Esophagus (tissue), 2 donors: Measurements from ENCODE around the gene TEDDM1. TPM values are rescaled to one million over a fixed set of nuclear protein-coding genes. Genes with fewer than 3 reads are reported as not detected.

ENCODE experiments used
- H3K27ac ChIP-seq, 2 donors: one replicate each; pipeline ENCODE4 v1.5.1; 2013; ENCODE audit warnings: low read depth in 2 of 2, mild to moderate bottlenecking in 2 of 2, inconsistent platforms in 1 of 2, low read length in 1 of 2, moderate library complexity in 1 of 2
- H3K27me3 ChIP-seq, 2 donors: one replicate each; pipeline ENCODE4 v1.6.1; 2013; ENCODE audit warnings: low read length in 2 of 2, control low read depth in 1 of 2, mild to moderate bottlenecking in 1 of 2; ENCODE audit not compliant: insufficient read depth in 2 of 2, control insufficient read depth in 1 of 2
- H3K36me3 ChIP-seq, 2 donors: one replicate each; pipeline ENCODE4 v1.6.1; 2013; ENCODE audit warnings: low read length in 1 of 2; ENCODE audit not compliant: control insufficient read depth in 2 of 2, insufficient read depth in 2 of 2
- H3K4me1 ChIP-seq, 2 donors: one replicate each; pipeline ENCODE4 v1.6.1; 2013; ENCODE audit warnings: low read length in 1 of 2; ENCODE audit not compliant: control insufficient read depth in 2 of 2, insufficient read depth in 2 of 2
- H3K4me3 ChIP-seq, 2 donors: one replicate each; pipeline ENCODE4 v1.5.1; 2013; ENCODE audit warnings: low read length in 2 of 2, mild to moderate bottlenecking in 2 of 2, low read depth in 1 of 2, moderate library complexity in 1 of 2
- H3K9me3 ChIP-seq, 2 donors: one replicate each; pipeline ENCODE4 v1.6.1; 2013; ENCODE audit warnings: mild to moderate bottlenecking in 2 of 2, low read depth in 1 of 2, low read length in 1 of 2, moderate library complexity in 1 of 2; ENCODE audit not compliant: control insufficient read depth in 2 of 2, insufficient read depth in 1 of 2
- WGBS, 2 donors: extraction: QIAGEN DNeasy Blood & Tissue Kit; methylation state at CpG; one replicate each; pipeline ENCODE4 v1.1.7; 2013; 5-methylcytosine and 5-hydroxymethylcytosine counted together
- polyA plus RNA-seq, 2 donors: library from polyadenylated mRNA; stranded (reverse); fragments of 200-250 nt; gene quantifications; one replicate each; pipeline ENCODE4 v1.2.3, GENCODE V29; 2013
- donor health status: healthy with polysubstance abuse.
- donor health status: Bipolar disorder and iron deficiency.

The TEDDM1 gene
- polyA plus RNA-seq, 2 donors, result 0.06 TPM; not detected in 1

GRCh38 chr1:182368903-182369302 lies 31.6 kb downstream of the TEDDM1 start:
- Histone ChIP-seq H3K27me3 (no peaks in the 10 kb centered on the region), H3K27ac (no peak overlapping the region)
- 72 to 73% methylated on average over 4 of the region's 4 CpGs for WGBS, 2 donors

GRCh38 chr1:182368358-182368757 lies 32.1 kb downstream of the TEDDM1 start:
- no peak overlapping the region for H3K4me3 ChIP-seq
- no peaks in the 10 kb centered on the region for H3K4me1 ChIP-seq
- H3K27me3 ChIP-seq, result no peaks in the 10 kb centered on the region
- no peaks in the 10 kb centered on the region for H3K9me3 ChIP-seq
- WGBS, 2 donors, result 69 to 70% methylated on average over 4 of the region's 4 CpGs
- no peak overlapping the region for H3K27ac ChIP-seq
- H3K36me3 ChIP-seq, result no peaks in the 10 kb centered on the region

More at GRCh38 chr1:182368903-182369302, 31.6 kb downstream of the TEDDM1 start:
- H3K36me3 ChIP-seq, result no peaks in the 10 kb centered on the region
- H3K9me3 ChIP-seq, result no peaks in the 10 kb centered on the region
- H3K4me3 ChIP-seq, result no peak overlapping the region
- no peaks in the 10 kb centered on the region for H3K4me1 ChIP-seq

GRCh38 chr1:182367926-182368325 lies 32.5 kb downstream of the TEDDM1 start:
- no peak overlapping the region for H3K27ac ChIP-seq
- no peak overlapping the region for H3K4me3 ChIP-seq
- H3K4me1 ChIP-seq, result no peaks in the 10 kb centered on the region
- no peaks in the 10 kb centered on the region for H3K9me3 ChIP-seq
- no peaks in the 10 kb centered on the region for H3K27me3 ChIP-seq
- H3K36me3 ChIP-seq, result no peaks in the 10 kb centered on the region
- WGBS, 2 donors, result 58 to 63% methylated on average over 2 of the region's 2 CpGs

GRCh38 chr1:182366596-182366995 lies 33.9 kb downstream of the TEDDM1 start:
- H3K4me3 ChIP-seq, result no peak overlapping the region
- H3K4me1 ChIP-seq, result no peaks in the 10 kb centered on the region
- H3K27me3 ChIP-seq, result no peaks in the 10 kb centered on the region
- H3K9me3 ChIP-seq, result no peaks in the 10 kb centered on the region
- no peaks in the 10 kb centered on the region for H3K36me3 ChIP-seq
- no peak overlapping the region for H3K27ac ChIP-seq
- WGBS, 2 donors, result 90 to 94% methylated on average over 2 of the region's 2 CpGs

- 75 to 76% methylated on average over 7 of the region's 7 CpGs for WGBS, 2 donors
- no peak overlapping the region for H3K27ac ChIP-seq
- H3K9me3 ChIP-seq, result no peaks in the 10 kb centered on the region
- H3K36me3 ChIP-seq, result no peaks in the 10 kb centered on the region
- H3K27me3 ChIP-seq, result no peaks in the 10 kb centered on the region
- H3K4me1 ChIP-seq, result no peaks in the 10 kb centered on the region
- H3K4me3 ChIP-seq, result no peak overlapping the region
Measured at GRCh38 chr1:182359645-182360044, 40.8 kb downstream of the TEDDM1 start.

- H3K27me3 ChIP-seq, result no peaks in the 10 kb centered on the region
- H3K4me1 ChIP-seq, result no peaks in the 10 kb centered on the region
- no peaks in the 10 kb centered on the region for H3K36me3 ChIP-seq
- no peak overlapping the region for H3K27ac ChIP-seq
- H3K9me3 ChIP-seq, result no peaks in the 10 kb centered on the region
- WGBS, 2 donors, result 45 to 72% methylated on average over 4 of the region's 4 CpGs
- H3K4me3 ChIP-seq, result no peak overlapping the region
Measured at GRCh38 chr1:182357913-182358312, 42.6 kb downstream of the TEDDM1 start.

- Histone ChIP-seq H3K36me3 (no peaks in the 10 kb centered on the region), H3K27me3 (no peaks in the 10 kb centered on the region), H3K27ac (no peak overlapping the region), H3K4me3 (no peak overlapping the region), H3K4me1 (no peaks in the 10 kb centered on the region), H3K9me3 (no peaks in the 10 kb centered on the region)
- WGBS, 2 donors, result 68 to 72% methylated on average over 2 of the region's 2 CpGs
Measured at GRCh38 chr1:182357171-182357570, 43.3 kb downstream of the TEDDM1 start.

- Histone ChIP-seq H3K9me3 (no peaks in the 10 kb centered on the region), H3K4me1 (no peaks in the 10 kb centered on the region), H3K27me3 (no peaks in the 10 kb centered on the region), H3K36me3 (no peaks in the 10 kb centered on the region), H3K4me3 (no peak overlapping the region), H3K27ac (no peak overlapping the region)
- 68 to 90% methylated on average over 2 of the region's 2 CpGs for WGBS, 2 donors
Measured at GRCh38 chr1:182355723-182356098, 44.8 kb downstream of the TEDDM1 start.

GRCh38 chr1:182351790-182352364 lies 48.6 kb downstream of the TEDDM1 start:
- 61 to 80% methylated on average over 1 of the region's 1 CpG for WGBS, 2 donors
- Histone ChIP-seq H3K27ac (no peak overlapping the region), H3K9me3 (no peaks in the 10 kb centered on the region), H3K4me1 (no peaks in the 10 kb centered on the region), H3K36me3 (no peaks in the 10 kb centered on the region), H3K27me3 (no peaks in the 10 kb centered on the region), H3K4me3 (no peak overlapping the region)

GRCh38 chr1:182350839-182351238 lies 49.6 kb downstream of the TEDDM1 start:
- H3K27ac ChIP-seq, result no peak overlapping the region
- no peaks in the 10 kb centered on the region for H3K27me3 ChIP-seq
- WGBS, 2 donors, result 87% methylated on average over 2 of the region's 2 CpGs

More at GRCh38 chr1:182350839-182351238, 49.6 kb downstream of the TEDDM1 start:
- H3K4me3 ChIP-seq, result no peak overlapping the region
- no peaks in the 10 kb centered on the region for H3K36me3 ChIP-seq
- no peaks in the 10 kb centered on the region for H3K9me3 ChIP-seq
- no peaks in the 10 kb centered on the region for H3K4me1 ChIP-seq
